Inflammatory macrophage treated with lipopolysaccharide for 4 hours (primary cell): ENCODE measurements around the gene CENPU.
A peak's percentile ranks its signal among the peaks of the same experiment; 100 is the strongest.
"Not testable (repeated sequence)": the region's sequence is repeated elsewhere in the genome, so short reads cannot be mapped to it uniquely, and the experiment has no call there.

Experiments
- DNase-seq: peaks from one replicate; pipeline ENCODE4 v3.0.0-alpha.2; 2020

CENPU gene, protein sequence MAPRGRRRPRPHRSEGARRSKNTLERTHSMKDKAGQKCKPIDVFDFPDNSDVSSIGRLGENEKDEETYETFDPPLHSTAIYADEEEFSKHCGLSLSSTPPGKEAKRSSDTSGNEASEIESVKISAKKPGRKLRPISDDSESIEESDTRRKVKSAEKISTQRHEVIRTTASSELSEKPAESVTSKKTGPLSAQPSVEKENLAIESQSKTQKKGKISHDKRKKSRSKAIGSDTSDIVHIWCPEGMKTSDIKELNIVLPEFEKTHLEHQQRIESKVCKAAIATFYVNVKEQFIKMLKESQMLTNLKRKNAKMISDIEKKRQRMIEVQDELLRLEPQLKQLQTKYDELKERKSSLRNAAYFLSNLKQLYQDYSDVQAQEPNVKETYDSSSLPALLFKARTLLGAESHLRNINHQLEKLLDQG

GRCh38 chr4:184733654-184734524 is at the start of gene CENPU:
Gene CENPU (minus strand): TSS chr4:184734096. CDS start chr4:184734062, 34 bp downstream.
- DNase-seq = peak; percentile 89

- no peak for DNase-seq
Measured at GRCh38 chr4:184782731-184783373, 49.0 kb upstream of the CENPU start.

- DNase-seq = not testable (repeated sequence)
Measured at GRCh38 chr4:184779160-184779559, 45.3 kb upstream of the CENPU start.

DNA sequence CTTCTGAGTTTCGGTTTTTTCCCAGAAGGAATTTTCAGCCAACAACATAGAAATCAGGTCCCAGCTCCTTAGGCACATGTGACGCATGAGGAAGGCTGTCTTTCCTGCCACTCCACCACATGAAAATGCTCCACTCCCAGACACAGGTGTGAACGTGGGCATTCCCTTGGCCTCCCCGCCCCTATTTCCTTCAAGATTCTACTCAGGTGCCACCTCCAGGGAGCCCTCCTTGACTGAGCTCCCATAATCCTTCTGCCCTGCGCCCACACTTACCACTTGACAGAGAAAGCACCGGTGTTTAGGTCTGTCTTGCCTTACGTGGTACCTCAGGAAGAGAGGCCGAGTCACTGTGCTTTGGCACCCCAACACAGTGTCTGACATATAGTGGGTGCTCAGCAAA is 44.4 kb upstream of the CENPU start:
- no peak for DNase-seq

- no peak for DNase-seq
Measured at GRCh38 chr4:184776821-184777220, 42.9 kb upstream of the CENPU start.

- no peak for DNase-seq
Measured at GRCh38 chr4:184775854-184776555, 42.1 kb upstream of the CENPU start.

DNA sequence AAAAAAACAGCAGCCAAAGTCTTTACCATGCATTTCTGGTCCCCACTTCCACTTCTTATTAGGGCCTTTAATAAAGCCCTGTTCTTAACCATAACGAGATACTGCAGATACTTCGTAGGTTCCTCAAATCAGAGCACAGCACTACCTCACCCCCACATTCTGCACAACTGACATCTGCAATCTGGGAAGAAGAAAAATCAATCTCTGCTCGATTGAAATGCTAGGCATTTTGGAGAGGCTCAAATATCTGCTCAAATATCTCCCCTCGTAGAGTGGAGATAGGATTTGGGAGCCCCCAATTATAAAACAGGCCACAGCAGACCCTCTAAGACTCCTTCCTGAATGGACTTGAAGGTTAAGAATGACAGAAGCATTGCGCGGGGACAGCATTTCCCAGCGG is 40.3 kb upstream of the CENPU start:
- DNase-seq = no peak

DNA sequence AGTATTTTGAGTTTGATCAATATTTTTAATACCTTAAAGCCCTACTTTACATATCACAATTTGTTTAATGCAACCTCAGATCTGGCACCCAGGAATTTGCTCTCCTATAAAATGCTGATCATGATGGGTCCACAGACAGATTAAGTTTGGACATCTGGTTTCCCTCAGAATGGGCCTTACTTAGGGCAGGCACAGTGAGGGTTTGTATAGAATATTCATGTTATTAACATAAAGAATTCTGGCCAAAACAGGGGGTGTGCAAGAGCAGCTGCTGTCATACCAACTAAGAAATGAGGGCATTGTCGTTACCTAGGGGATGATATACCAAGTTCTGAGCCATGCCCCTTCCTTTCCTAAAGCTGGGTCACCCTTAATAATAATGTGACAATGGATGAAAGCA is 37.5 kb upstream of the CENPU start:
- no peak for DNase-seq

DNA sequence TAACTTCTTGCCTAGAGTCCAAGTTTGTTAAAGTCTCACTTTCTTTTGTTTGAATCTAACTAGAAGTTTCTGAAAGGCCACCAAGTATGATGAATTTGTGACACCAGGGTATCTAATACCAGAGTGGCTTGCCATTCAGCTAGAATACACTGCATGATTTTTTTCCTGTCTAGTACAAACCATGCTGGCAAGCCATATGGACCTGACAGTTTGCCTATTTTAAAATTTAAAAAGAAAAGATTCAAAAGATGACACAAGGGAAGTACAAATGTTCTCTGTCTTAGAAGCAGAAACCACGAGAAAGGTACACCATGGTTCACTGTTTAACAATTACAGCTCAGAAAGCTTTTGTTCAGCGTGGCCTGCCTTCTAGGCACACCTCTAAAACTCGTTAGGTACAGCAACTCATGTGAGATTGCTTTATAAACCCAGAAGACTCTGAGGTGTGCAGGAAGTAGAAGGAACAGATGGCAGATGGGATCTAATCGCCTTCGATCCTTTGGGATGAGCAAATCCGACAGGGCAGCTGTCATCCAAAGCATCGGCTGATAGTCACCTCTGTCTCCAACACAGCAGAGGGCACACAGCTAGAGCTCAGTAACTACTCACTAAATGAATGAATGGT is 35.4 kb upstream of the CENPU start:
- no peak for DNase-seq

GRCh38 chr4:184768296-184768695 is 34.4 kb upstream of the CENPU start:
- no peak for DNase-seq

DNA sequence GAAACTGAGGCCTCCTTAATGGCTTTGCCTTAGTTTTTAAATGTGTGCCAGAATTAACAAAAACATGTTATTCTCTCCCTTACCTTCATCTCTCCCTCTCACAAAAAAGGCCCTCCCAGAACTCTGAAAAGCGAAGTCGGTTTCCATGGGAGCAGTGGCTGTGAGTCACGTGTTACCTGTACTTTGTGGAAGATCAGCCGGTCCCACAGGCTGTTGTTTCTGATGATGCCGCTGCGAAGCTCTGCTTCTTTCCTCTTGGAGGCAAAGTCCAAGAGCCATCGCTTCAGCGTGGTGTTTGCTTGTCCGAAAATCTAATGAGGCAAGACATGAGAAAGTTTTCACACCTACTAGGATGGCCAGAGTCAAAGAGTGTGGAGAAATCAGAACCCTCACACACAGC is 32.5 kb upstream of the CENPU start:
- no peak for DNase-seq

DNA sequence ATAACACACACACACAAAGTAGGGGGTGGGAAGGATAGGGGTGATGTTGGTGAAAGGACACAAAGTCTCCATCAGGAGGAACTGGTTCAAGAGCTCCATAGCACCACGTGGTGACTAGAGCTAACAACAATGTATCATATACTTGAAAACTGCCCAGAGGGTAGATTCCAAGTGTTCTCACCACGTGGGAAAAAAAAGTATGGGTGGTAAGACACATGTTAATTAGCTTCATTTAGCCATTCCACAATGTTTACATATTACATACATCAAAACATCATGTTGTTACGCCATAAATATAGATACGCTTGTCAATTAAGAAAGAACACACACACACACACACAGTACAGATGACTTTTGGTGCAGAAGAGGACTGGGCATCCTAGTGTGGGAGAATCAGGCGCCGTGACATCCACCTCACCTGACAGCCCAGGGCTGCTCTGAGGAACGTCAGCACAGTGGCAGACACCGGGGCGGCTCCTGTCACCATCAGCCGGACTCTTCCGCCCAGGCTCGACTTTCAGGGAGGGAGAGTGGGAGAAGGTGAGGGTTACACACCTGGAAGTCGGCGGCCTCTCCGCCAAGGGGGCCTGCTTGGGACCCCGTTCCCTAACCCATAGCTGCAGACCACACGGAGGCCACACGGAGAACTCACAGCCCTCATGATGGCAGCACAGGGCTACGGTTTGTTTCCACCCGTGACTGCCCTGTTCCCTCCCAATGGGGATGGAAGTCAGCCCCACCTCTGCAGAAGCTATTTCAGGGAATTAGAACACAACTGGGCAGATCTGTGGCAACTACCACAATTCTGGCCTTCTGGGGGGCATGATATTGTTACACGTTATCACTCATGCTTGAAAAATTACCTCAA is 31.8 kb upstream of the CENPU start:
- DNase-seq = no peak

DNA sequence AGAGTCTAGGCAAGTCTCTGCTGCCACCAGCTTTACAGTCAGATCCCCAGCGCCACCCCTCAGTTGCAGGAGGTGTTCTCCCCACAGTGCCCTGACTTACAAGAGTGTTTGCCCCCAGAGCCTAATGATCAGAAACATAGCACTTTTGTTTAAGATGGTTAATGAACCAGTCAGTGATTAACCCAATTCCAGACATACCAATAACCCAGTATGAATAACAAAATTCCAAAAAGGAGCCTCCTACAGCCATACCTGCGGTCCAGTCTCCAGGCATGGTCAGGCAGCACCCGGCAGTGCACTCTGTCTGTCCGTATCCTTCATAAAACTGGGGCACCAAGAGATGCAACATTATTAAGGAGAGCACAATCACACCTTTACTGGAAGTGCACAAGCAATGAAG is 30.7 kb upstream of the CENPU start:
- DNase-seq = no peak

DNA sequence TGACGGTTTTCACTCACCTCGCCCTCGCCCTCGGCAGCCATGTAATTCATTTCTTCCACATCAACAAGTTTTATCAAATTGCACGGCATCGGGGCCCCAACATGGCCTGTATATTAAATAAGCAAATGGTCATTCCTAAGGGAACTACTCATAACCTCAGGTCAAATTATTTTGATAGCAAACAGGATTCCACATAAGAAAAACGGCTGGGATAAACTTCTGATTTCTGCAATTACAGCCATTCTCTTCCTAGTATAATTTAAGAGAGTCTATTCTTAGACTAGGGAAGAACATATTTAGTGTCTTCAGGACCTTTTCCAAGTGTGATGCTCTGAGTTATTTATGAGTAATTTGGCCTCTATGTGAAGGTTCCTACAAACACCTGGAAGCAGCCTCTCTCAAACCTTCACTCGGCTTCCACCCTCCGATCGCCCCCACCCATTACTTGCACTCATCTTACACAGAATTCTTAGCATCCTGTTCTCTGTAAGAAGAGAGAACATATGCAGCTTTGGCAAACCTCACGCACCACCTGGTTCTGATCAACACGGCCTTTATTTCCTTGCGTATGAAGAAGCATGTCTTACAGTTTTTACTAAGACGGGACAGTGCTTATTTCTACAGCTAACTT is 29.4 kb upstream of the CENPU start:
- DNase-seq = no peak

- peak; percentile 64 for DNase-seq
Measured at GRCh38 chr4:184762100-184762499, 28.2 kb upstream of the CENPU start.

GRCh38 chr4:184760681-184761080 is 26.8 kb upstream of the CENPU start:
- no peak for DNase-seq

- no peak for DNase-seq
Measured at GRCh38 chr4:184757810-184758209, 23.9 kb upstream of the CENPU start.

DNA sequence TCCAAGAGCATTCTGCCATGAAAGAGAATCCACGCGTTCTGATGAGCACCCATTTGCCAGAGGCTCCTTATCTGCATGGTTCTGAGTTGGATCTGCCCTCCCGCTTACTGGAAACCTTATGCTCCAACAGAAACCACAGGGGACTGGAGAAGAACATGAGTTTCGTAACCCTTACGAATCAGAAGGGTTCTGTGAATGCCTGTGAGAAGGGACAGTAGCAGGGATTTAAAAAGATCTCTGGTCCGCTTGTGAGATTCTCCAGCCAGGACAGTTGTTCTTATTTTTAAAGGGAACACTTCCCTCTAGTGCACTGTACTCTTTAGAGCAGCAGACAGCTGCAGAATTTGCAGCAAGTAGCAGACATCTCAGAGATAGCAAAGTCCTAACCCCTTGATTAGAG is 22.5 kb upstream of the CENPU start:
- no peak for DNase-seq

- DNase-seq = no peak
Measured at GRCh38 chr4:184755278-184755677, 21.4 kb upstream of the CENPU start.

DNA sequence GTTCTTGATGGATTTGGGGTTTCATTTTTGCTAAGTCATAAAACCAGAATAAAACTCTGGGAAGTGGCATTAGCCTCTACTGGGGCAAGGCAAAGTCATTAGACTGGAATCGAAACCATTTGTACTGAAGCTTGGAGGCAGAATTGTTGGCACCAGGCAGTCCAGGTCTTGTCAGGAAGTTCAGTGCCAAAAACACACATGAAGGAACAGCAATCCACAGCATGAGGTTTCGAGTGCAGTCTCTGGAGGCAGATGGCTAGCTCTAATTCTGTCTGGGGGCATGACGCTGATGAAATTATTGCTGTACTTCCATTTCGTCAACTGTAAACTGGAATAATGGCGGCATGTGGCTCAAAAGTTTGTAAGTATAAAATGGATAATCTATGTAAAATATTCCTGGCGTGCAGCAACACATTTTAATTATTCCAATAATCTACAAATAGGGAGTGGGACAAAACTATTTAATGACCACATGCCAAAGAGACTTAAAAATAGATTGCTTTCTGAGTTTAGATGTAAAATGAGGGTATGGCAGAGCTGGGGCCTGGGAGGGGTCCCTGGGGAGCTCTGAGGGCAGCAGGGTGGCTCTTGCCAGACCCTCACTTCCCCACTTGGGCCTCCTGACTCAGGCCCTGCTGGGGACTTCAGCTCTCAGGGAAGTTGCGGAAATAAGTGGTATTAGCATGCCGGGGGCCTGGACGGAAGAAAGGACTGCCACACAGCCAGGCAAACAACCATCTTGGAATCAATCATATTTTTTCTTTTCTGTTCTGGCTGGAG is 18.8 kb upstream of the CENPU start:
- no peak for DNase-seq
